Panc1 (cell line): ENCODE measurements around the gene CETN3.

Experiments used
- CTCF ChIP-seq: fragments of 450-650 bp; IDR thresholded peaks from 2 replicates; pipeline ENCODE4 v1.5.1; 2017; ENCODE audit warnings: mild to moderate bottlenecking
- REST ChIP-seq, 2 experiments: IDR thresholded peaks; 2 replicates each; pipeline ENCODE4 v1.6.1; 2011 to 2012; ENCODE audit warnings: low read depth in 2 of 2, control low read depth in 1 of 2, low read length in 1 of 2, mild to moderate bottlenecking in 1 of 2, moderate library complexity in 1 of 2; ENCODE audit not compliant: insufficient read depth in 1 of 2

DNA sequence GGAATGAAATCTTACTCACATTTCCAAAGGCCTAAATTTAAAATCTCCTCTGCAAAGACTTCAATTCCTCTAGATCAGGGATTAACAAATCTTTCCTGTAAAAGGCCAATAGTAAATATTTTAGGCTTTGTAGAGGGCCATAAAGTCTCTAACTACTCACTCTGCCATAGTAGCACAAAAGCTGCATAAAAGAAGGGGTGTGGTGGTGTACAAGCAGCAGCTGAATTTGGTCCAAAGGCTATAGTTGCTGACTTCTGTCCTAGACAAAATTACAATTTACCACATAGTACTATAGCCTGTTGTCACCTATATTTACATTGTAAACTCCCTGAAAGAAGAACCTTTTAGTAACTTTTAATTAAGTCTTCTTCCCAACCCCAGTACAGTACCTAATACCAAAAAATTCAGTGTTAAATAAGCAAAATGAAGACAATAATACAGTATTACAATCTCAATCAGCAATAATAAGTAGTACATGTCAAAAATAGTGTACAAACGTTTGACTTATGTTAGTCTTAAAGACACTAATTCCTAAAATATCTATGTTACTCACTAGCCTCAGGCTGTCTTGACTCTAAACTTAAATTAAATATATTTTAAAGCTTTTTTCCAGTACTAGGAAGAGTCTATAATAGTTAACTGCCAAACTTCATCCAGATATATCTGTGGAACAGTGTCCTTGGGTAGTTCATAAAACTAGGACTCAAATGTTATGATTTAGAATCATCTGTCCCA is 6.9 kb downstream of the CETN3 start:
- TF ChIP-seq CTCF (no peak), REST (IDR thresholded peaks at IDR 0.05; ENCODE audit: insufficient read depth in 1 of 2, low read depth in 2 of 2, low read length in 1 of 2) (no peak)
